HepG2 (cell line): Measurements from ENCODE around the gene TP53. TPM values are rescaled to one million over a fixed set of nuclear protein-coding genes. Genes with fewer than 3 reads are reported as not detected.
A peak's percentile ranks its signal among the peaks of the same experiment; 100 is the strongest.

Experiments used
- ARNT ChIP-seq: fragments of 450-650 bp; IDR thresholded peaks from 2 replicates; pipeline ENCODE4 v1.6.1; 2017
- E2F1 ChIP-seq: sonication (generic); formaldehyde crosslinking; IDR thresholded peaks from 2 replicates; pipeline ENCODE4 v1.5.0; 2020; ENCODE audit warnings: missing genetic modification reagents
- IRF2 ChIP-seq: IDR thresholded peaks from 2 replicates; pipeline ENCODE4 v1.6.1; 2018; ENCODE audit warnings: missing genetic modification reagents, missing compliant biosample characterization
- KDM2A ChIP-seq: sonication (generic); formaldehyde crosslinking; IDR thresholded peaks from 2 replicates; pipeline ENCODE4 v1.4.0; 2020; ENCODE audit warnings: low read depth, missing genetic modification reagents, borderline replicate concordance
- MXI1 ChIP-seq: IDR thresholded peaks from 3 replicates; pipeline ENCODE4 v1.6.1; 2012; ENCODE audit warnings: low read depth, low read length, inconsistent platforms, borderline replicate concordance
- NAIF1 ChIP-seq: sonication (generic); formaldehyde crosslinking; IDR thresholded peaks from 2 replicates; pipeline ENCODE4 v1.5.0; 2020; ENCODE audit warnings: mild to moderate bottlenecking, missing genetic modification reagents, borderline replicate concordance
- NR2C2 ChIP-seq: sonication (generic); formaldehyde crosslinking; IDR thresholded peaks from 2 replicates; pipeline ENCODE4 v1.4.0; 2020; ENCODE audit warnings: missing genetic modification reagents, mild to moderate bottlenecking, moderate library complexity, borderline replicate concordance
- RBFOX2 ChIP-seq: fragments of 200-400 bp; formaldehyde crosslinking; IDR thresholded peaks from 2 replicates; pipeline ENCODE4 v1.6.1; 2017; ENCODE audit warnings: low read depth, mild to moderate bottlenecking, low read length
- REXO4 ChIP-seq: sonication (generic); formaldehyde crosslinking; IDR thresholded peaks from 2 replicates; pipeline ENCODE4 v1.8.0; 2022; ENCODE audit warnings: missing genetic modification reagents, mild to moderate bottlenecking, borderline replicate concordance
- TARDBP ChIP-seq: sonication (generic); formaldehyde crosslinking; IDR thresholded peaks from 2 replicates; pipeline ENCODE4 v1.8.0; 2022; ENCODE audit warnings: mild to moderate bottlenecking, missing genetic modification reagents
- THAP11 ChIP-seq: IDR thresholded peaks from 2 replicates; pipeline ENCODE4 v1.6.1; 2016; ENCODE audit warnings: missing biosample characterization, missing genetic modification reagents
- XRCC5 ChIP-seq: fragments of 200-400 bp; formaldehyde crosslinking; optimal IDR thresholded peaks from 2 replicates; pipeline ENCODE3; 2017; ENCODE audit warnings: mild to moderate bottlenecking, low read length
- ZFP82 ChIP-seq: sonication (generic); formaldehyde crosslinking; IDR thresholded peaks from 2 replicates; pipeline ENCODE4 v1.5.1; 2020; ENCODE audit warnings: mild to moderate bottlenecking, missing genetic modification reagents, borderline replicate concordance
- ZNF430 ChIP-seq: sonication (generic); formaldehyde crosslinking; IDR thresholded peaks from 2 replicates; pipeline ENCODE4 v1.9.0; 2021; ENCODE audit warnings: mild to moderate bottlenecking, missing genetic modification reagents
- ZNF615 ChIP-seq: sonication (generic); formaldehyde crosslinking; IDR thresholded peaks from 2 replicates; pipeline ENCODE4 v1.5.0; 2020; ENCODE audit warnings: mild to moderate bottlenecking, missing genetic modification reagents, borderline replicate concordance
- ZNF639 ChIP-seq: conservative IDR thresholded peaks from 2 replicates; pipeline ENCODE4 v1.6.1; 2018; ENCODE audit warnings: missing genetic modification reagents
- ZSCAN31 ChIP-seq: sonication (generic); formaldehyde crosslinking; IDR thresholded peaks from 2 replicates; pipeline ENCODE4 v1.5.0; 2020; ENCODE audit warnings: low read depth, mild to moderate bottlenecking, missing genetic modification reagents
- ZSCAN9 ChIP-seq: IDR thresholded peaks from 2 replicates; pipeline ENCODE4 v1.6.1; 2016; ENCODE audit warnings: borderline replicate concordance
- polyA plus RNA-seq, 8 experiments: library from polyadenylated mRNA; depleted of rRNA in 3 of 8; stranded (reverse) in 7 of 8; unstranded in 1 of 8; fragments of >200 nt; fragmentation: Illumina TruSeq in 4 of 8; extraction: Trizol in 4 of 8; gene quantifications; 2 replicates each; pipeline versions ENCODE4 v1.2.1 to v1.2.3, GENCODE V29; 2011 to 2016; ENCODE audit warnings: low read depth in 4 of 8, missing spikeins in 1 of 8, mixed read lengths in 1 of 8; ENCODE audit not compliant: insufficient read depth in 1 of 8
- total RNA-seq, 5 experiments: library from RNA; depleted of rRNA; stranded (reverse); fragments of >200 nt; fragmentation: Illumina TruSeq; extraction: Trizol; gene quantifications; 2 replicates each; pipeline ENCODE4 v1.2.3, GENCODE V29; 2016; ENCODE audit warnings: low read depth in 1 of 5
- TF ChIP-seq, protein P1 (sequence below): sonication (generic); formaldehyde crosslinking; IDR thresholded peaks from 2 replicates; pipeline ENCODE4 v1.4.0; 2020; ENCODE audit warnings: missing genetic modification reagents
- TF ChIP-seq, protein P2 (sequence below): sonication (generic); formaldehyde crosslinking; IDR thresholded peaks from 2 replicates; pipeline ENCODE4 v1.4.0; 2020; ENCODE audit warnings: missing genetic modification reagents

The TP53 gene
- total and polyA plus RNA-seq, 2 of the 13 experiments (the other 11 are each of a cell fraction or from before 2014, with no cell fraction given): 17.1 to 29.9 TPM

- TF ChIP-seq MXI1 (no peak), ZSCAN9 (no peak), REXO4 (CRISPR knock-in tag) (no peak), IRF2 (CRISPR knock-in tag) (peak; percentile 76; the same call in 1 of the 2 replicates), THAP11 (peak; percentile 63; the same call in 1 of the 2 replicates), ZSCAN31 (CRISPR knock-in tag) (no peak), ARNT (no peak), NAIF1 (CRISPR knock-in tag) (no peak), XRCC5 (peak; percentile 16), TARDBP (peak; percentile 54; the same call in 1 of the 2 replicates), ZNF639 (CRISPR knock-in tag) (no peak; the same call in 1 of the 2 replicates), RBFOX2 (peak; percentile 62), KDM2A (CRISPR knock-in tag) (peak; percentile 14; the same call in 1 of the 2 replicates), ZFP82 (CRISPR knock-in tag) (no peak), NR2C2 (CRISPR knock-in tag) (peak; percentile 48; the same call in 1 of the 2 replicates), E2F1 (CRISPR knock-in tag) (0 out of 2 replicates have a peak, but pooled peaks have one; percentile 29), ZNF615 (CRISPR knock-in tag) (no peak), ZNF430 (CRISPR knock-in tag) (peak; percentile 26; the same call in 1 of the 2 replicates)
- TF ChIP-seq, protein P1, sequence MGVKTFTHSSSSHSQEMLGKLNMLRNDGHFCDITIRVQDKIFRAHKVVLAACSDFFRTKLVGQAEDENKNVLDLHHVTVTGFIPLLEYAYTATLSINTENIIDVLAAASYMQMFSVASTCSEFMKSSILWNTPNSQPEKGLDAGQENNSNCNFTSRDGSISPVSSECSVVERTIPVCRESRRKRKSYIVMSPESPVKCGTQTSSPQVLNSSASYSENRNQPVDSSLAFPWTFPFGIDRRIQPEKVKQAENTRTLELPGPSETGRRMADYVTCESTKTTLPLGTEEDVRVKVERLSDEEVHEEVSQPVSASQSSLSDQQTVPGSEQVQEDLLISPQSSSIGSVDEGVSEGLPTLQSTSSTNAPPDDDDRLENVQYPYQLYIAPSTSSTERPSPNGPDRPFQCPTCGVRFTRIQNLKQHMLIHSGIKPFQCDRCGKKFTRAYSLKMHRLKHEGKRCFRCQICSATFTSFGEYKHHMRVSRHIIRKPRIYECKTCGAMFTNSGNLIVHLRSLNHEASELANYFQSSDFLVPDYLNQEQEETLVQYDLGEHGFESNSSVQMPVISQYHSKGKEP (CRISPR knock-in tag): no peak
- TF ChIP-seq, protein P2, sequence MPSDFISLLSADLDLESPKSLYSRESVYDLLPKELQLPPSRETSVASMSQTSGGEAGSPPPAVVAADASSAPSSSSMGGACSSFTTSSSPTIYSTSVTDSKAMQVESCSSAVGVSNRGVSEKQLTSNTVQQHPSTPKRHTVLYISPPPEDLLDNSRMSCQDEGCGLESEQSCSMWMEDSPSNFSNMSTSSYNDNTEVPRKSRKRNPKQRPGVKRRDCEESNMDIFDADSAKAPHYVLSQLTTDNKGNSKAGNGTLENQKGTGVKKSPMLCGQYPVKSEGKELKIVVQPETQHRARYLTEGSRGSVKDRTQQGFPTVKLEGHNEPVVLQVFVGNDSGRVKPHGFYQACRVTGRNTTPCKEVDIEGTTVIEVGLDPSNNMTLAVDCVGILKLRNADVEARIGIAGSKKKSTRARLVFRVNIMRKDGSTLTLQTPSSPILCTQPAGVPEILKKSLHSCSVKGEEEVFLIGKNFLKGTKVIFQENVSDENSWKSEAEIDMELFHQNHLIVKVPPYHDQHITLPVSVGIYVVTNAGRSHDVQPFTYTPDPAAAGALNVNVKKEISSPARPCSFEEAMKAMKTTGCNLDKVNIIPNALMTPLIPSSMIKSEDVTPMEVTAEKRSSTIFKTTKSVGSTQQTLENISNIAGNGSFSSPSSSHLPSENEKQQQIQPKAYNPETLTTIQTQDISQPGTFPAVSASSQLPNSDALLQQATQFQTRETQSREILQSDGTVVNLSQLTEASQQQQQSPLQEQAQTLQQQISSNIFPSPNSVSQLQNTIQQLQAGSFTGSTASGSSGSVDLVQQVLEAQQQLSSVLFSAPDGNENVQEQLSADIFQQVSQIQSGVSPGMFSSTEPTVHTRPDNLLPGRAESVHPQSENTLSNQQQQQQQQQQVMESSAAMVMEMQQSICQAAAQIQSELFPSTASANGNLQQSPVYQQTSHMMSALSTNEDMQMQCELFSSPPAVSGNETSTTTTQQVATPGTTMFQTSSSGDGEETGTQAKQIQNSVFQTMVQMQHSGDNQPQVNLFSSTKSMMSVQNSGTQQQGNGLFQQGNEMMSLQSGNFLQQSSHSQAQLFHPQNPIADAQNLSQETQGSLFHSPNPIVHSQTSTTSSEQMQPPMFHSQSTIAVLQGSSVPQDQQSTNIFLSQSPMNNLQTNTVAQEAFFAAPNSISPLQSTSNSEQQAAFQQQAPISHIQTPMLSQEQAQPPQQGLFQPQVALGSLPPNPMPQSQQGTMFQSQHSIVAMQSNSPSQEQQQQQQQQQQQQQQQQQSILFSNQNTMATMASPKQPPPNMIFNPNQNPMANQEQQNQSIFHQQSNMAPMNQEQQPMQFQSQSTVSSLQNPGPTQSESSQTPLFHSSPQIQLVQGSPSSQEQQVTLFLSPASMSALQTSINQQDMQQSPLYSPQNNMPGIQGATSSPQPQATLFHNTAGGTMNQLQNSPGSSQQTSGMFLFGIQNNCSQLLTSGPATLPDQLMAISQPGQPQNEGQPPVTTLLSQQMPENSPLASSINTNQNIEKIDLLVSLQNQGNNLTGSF (CRISPR knock-in tag): peak; percentile 31; the same call in 1 of the 2 replicates
These were observed 843 bp downstream of the TP53 start (continued) for GRCh38 chr17:7686222-7687071.
